ENCODE data around the gene CCDC157. TPM values are rescaled to one million over a fixed set of nuclear protein-coding genes. Genes with fewer than 3 reads are reported as not detected.
A peak's percentile ranks its signal among the peaks of the same experiment; 100 is the strongest.

Gene CCDC157
- polyA plus RNA-seq, 3 donors: 0.50 to 3.7 (median 0.54) TPM

DNA sequence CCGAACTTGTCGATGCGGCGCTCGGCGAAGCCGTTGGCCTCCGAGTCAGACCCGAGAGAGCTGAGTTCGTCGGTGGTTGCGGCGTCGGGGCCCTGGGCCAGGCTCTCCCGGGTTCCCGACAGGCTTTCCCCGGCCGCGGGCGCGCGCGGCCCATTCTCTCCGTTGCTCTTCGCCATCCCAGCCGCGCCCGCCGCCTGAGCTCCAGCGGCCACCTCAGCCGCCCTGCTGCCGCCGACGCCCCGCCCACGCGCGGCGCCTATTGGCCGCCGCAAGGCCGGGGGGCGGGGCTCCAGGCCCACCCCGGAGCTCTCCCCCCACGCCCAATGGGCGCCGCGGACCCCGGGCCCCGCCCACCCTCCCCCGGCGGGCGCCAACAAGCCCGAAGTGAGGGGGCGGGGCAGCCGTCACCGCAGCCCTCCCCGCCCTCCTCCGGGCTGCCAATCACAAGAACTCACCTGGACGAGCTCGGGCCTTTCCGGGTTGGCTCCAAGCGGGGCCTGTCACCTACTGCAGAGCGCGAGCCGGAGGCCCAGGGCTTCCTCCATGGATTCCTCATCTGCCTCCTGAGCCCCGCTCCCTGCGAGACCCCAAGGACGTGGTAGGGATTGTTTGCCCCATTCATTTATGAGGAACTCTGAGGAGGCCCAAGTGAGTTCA, 30.0 kb upstream of the CCDC157 start, which contains the start of gene TBC1D10A:
Gene TBC1D10A, minus strand, starts transcription at position 236 of the 657 bp plus-strand sequence. Its CDS starts 60 bp downstream, at position 176.
- TF ChIP-seq, protein P1, sequence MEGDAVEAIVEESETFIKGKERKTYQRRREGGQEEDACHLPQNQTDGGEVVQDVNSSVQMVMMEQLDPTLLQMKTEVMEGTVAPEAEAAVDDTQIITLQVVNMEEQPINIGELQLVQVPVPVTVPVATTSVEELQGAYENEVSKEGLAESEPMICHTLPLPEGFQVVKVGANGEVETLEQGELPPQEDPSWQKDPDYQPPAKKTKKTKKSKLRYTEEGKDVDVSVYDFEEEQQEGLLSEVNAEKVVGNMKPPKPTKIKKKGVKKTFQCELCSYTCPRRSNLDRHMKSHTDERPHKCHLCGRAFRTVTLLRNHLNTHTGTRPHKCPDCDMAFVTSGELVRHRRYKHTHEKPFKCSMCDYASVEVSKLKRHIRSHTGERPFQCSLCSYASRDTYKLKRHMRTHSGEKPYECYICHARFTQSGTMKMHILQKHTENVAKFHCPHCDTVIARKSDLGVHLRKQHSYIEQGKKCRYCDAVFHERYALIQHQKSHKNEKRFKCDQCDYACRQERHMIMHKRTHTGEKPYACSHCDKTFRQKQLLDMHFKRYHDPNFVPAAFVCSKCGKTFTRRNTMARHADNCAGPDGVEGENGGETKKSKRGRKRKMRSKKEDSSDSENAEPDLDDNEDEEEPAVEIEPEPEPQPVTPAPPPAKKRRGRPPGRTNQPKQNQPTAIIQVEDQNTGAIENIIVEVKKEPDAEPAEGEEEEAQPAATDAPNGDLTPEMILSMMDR (IDR thresholded peaks at IDR 0.05): no peak
- Histone ChIP-seq H2AFZ (ENCODE audit: insufficient read depth, low read depth, low read length, poor library complexity, severe bottlenecking) (peak within 1 kb of the TSS; percentile 67), H3K27ac (ENCODE audit: low read depth in 1 of 2, low read length in 2 of 2) (peak within 1 kb of the TSS; percentile 39 to 64), H4K20me1 (ENCODE audit: insufficient read depth, low read length) (peaks cover 7% of the 10 kb centered on the region), H3K9me3 (replicated peaks in 1 of 2; ENCODE audit: control insufficient read depth in 1 of 2, insufficient read depth in 1 of 2, low read length in 2 of 2) (no peaks in the 10 kb centered on the region), H3K4me1 (ENCODE audit: control insufficient read depth in 1 of 2, insufficient read depth in 2 of 2, low read length in 2 of 2) (peaks cover 36 to 48% of the 10 kb centered on the region in 2 donors), H3K79me2 (ENCODE audit: insufficient read depth, low read length) (peaks cover 41% of the 10 kb centered on the region), H3K9ac (ENCODE audit: insufficient read depth, low read length, poor library complexity, severe bottlenecking) (peak within 1 kb of the TSS; percentile 70), H3K4me3 (replicated peaks in 1 of 3; ENCODE audit: low read depth in 2 of 3, low read length in 3 of 3) (peak within 1 kb of the TSS; percentile 60 to 88 (median 86)), H3K27me3 (ENCODE audit: control insufficient read depth in 2 of 2, insufficient read depth in 2 of 2, low read length in 2 of 2) (no peaks in the 10 kb centered on the region), H3K36me3 (replicated peaks in 1 of 2; ENCODE audit: control insufficient read depth in 1 of 2, insufficient read depth in 2 of 2, low read length in 2 of 2) (peaks cover 8 to 23% of the 10 kb centered on the region in 2 donors), H3K4me2 (replicated peaks; ENCODE audit: extremely low read depth, low read length, poor library complexity, severe bottlenecking) (peak within 1 kb of the TSS; percentile 79)
- Mint-ChIP-seq H3K27me3 (ENCODE audit: low read depth in 3 of 3) (no peaks in the 10 kb centered on the region), H3K9me3 (no peaks in the 10 kb centered on the region), H3K4me1 (peaks cover 46% of the 10 kb centered on the region), H3K36me3 (peaks cover 21 to 34% of the 10 kb centered on the region in 2 donors), H3K27ac (peak within 1 kb of the TSS; percentile 57 to 90 (median 76)), H3K4me3 (peak within 1 kb of the TSS; percentile 88 to 91)
- WGBS (ENCODE audit: insufficient coverage): 0% methylated on average over 39 of the region's 69 CpGs
- intact Hi-C loops (cut with micrococcal nuclease): loop anchor here (5.0 kb wide), 2 partner anchors 35 to 40 kb away; partner anchors contain the start of gene CASTOR1 (in 1 of the 2)
- DNase-seq: peak; percentile 76 to 85 (median 81)

DNA sequence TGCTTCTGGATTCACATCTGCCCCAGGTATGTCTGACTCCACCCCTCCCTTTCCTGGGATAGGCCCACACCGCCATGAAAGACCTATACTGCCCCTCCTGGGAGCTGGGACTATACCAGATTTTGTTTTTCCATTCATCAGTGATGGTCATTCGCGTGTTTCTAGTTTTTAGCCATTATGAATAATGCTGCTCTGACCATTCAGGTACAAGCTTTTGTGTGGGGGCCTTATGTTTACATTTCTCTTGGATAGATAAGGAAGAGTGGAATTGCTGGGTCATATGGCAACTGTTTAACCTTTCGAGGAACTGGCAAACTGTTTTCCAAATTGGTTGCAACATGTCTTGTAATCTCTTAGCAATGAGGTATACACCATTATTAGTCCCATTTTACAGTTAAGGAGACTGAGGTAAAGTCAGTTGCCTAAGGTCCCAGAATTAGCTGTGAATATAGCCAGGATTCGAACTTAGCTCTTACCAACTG, 28.9 kb upstream of the CCDC157 start:
- H3K9me3 Mint-ChIP-seq: no peaks in the 10 kb centered on the region
- Histone ChIP-seq H2AFZ (ENCODE audit: insufficient read depth, low read depth, low read length, poor library complexity, severe bottlenecking) (no peak overlapping the region), H3K4me3 (replicated peaks in 1 of 3; ENCODE audit: low read depth in 2 of 3, low read length in 3 of 3) (no peak overlapping the region), H3K4me1 (ENCODE audit: control insufficient read depth in 1 of 2, insufficient read depth in 2 of 2, low read length in 2 of 2) (peaks cover 36 to 42% of the 10 kb centered on the region in 2 donors), H3K9me3 (replicated peaks in 1 of 2; ENCODE audit: control insufficient read depth in 1 of 2, insufficient read depth in 1 of 2, low read length in 2 of 2) (no peaks in the 10 kb centered on the region), H3K27me3 (ENCODE audit: control insufficient read depth in 2 of 2, insufficient read depth in 2 of 2, low read length in 2 of 2) (no peaks in the 10 kb centered on the region), H4K20me1 (ENCODE audit: insufficient read depth, low read length) (peaks cover 14% of the 10 kb centered on the region), H3K79me2 (ENCODE audit: insufficient read depth, low read length) (peaks cover 30% of the 10 kb centered on the region), H3K27ac (ENCODE audit: low read depth in 1 of 2, low read length in 2 of 2) (no peak overlapping the region), H3K9ac (ENCODE audit: insufficient read depth, low read length, poor library complexity, severe bottlenecking) (no peak overlapping the region), H3K36me3 (replicated peaks in 1 of 2; ENCODE audit: control insufficient read depth in 1 of 2, insufficient read depth in 2 of 2, low read length in 2 of 2) (peaks cover 19 to 33% of the 10 kb centered on the region in 2 donors), H3K4me2 (replicated peaks; ENCODE audit: extremely low read depth, low read length, poor library complexity, severe bottlenecking) (no peak overlapping the region)
- no peak for DNase-seq
- intact Hi-C loops (cut with micrococcal nuclease): loop anchor here (5.0 kb wide), 2 partner anchors 36 to 41 kb away; partner anchors contain the start of gene CASTOR1 (in 1 of the 2)
- H3K27ac Mint-ChIP-seq: peak overlapping the region in 3 of 7 donors; percentile 73 to 79 (median 74)
- TF ChIP-seq, protein P1 (IDR thresholded peaks at IDR 0.05): no peak
- H3K4me3 Mint-ChIP-seq: no peak overlapping the region
- H3K36me3 Mint-ChIP-seq: peaks cover 29 to 41% of the 10 kb centered on the region in 2 donors
- no peaks in the 10 kb centered on the region for H3K27me3 Mint-ChIP-seq (ENCODE audit: low read depth in 3 of 3)
- WGBS (ENCODE audit: insufficient coverage): 83% methylated on average over 1 of the region's 5 CpGs
- peaks cover 41% of the 10 kb centered on the region for H3K4me1 Mint-ChIP-seq
